Suprapubic skin (tissue), 3 donors: Measurements from ENCODE around the gene MED12L.

Experiments
- POLR2A ChIP-seq, 2 donors: fragments of 450-650 bp; IDR thresholded peaks; one replicate each; pipeline ENCODE4 v1.6.1; 2017; ENCODE audit warnings: antibody characterized with exemption in 2 of 2, mild to moderate bottlenecking in 2 of 2, moderate library complexity in 2 of 2
- TF ChIP-seq, protein P1 (sequence below), 2 donors: fragments of 200-600 bp in 1 of 2; fragments of 450-650 bp in 1 of 2; sonication (generic) in 1 of 2; IDR thresholded peaks; one replicate each; pipeline ENCODE4 v1.5.1; 2016 to 2019; ENCODE audit warnings: antibody characterized with exemption in 2 of 2, mild to moderate bottlenecking in 1 of 2, moderate library complexity in 1 of 2

DNA sequence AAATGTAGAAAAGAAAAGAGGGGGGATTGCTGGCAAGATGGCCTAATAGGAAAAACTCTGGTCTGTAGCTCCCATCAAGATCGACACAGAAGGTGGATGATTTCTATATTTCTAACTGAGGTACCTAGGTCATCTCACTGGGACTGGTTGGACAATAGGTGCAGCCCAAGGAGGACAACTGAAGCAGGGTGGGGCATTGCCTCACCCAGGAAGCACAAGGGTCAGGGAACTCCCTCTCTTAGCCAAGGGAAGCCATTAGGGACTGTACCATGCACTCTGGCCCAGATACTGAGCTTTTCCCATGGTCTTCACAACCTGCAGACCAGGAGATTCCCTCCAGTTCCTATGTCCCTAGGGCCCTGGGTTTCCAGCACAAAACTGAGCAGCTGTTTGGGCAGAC is 398.0 kb downstream of the MED12L start:
- no peak for TF ChIP-seq POLR2A (IDR thresholded peaks at IDR 0.05)
- TF ChIP-seq, protein P1, sequence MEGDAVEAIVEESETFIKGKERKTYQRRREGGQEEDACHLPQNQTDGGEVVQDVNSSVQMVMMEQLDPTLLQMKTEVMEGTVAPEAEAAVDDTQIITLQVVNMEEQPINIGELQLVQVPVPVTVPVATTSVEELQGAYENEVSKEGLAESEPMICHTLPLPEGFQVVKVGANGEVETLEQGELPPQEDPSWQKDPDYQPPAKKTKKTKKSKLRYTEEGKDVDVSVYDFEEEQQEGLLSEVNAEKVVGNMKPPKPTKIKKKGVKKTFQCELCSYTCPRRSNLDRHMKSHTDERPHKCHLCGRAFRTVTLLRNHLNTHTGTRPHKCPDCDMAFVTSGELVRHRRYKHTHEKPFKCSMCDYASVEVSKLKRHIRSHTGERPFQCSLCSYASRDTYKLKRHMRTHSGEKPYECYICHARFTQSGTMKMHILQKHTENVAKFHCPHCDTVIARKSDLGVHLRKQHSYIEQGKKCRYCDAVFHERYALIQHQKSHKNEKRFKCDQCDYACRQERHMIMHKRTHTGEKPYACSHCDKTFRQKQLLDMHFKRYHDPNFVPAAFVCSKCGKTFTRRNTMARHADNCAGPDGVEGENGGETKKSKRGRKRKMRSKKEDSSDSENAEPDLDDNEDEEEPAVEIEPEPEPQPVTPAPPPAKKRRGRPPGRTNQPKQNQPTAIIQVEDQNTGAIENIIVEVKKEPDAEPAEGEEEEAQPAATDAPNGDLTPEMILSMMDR (IDR thresholded peaks at IDR 0.05), result no peak
